GM18499 (cell line): ENCODE data around the gene DCAF8.

Experiments
- ATAC-seq: cut with Tn5 transposase; IDR thresholded peaks from one replicate; pipeline ENCODE4 v1.9.1; 2021; ENCODE audit warnings: moderate number of reproducible peaks; ENCODE audit not compliant: insufficient read depth, unreplicated experiment

The DCAF8 gene

GRCh38 chr1:160179336-160179735 lies 83.0 kb downstream of the DCAF8 start:
- no peak for ATAC-seq

GRCh38 chr1:160178731-160179130 lies 83.6 kb downstream of the DCAF8 start:
- ATAC-seq, result no peak

GRCh38 chr1:160177667-160178066 lies 84.7 kb downstream of the DCAF8 start:
- no peak for ATAC-seq

GRCh38 chr1:160177231-160177630 lies 85.1 kb downstream of the DCAF8 start:
- no peak for ATAC-seq

GRCh38 chr1:160171980-160172379 lies 90.4 kb downstream of the DCAF8 start:
- ATAC-seq, result no peak

GRCh38 chr1:160171354-160171753 lies 91.0 kb downstream of the DCAF8 start:
- no peak for ATAC-seq

GRCh38 chr1:160169553-160170399 lies 92.6 kb downstream of the DCAF8 start:
- no peak for ATAC-seq

GRCh38 chr1:160168609-160169369 lies 93.6 kb downstream of the DCAF8 start:
- ATAC-seq, result no peak

- ATAC-seq, result no peak
These were observed 94.3 kb downstream of the DCAF8 start for GRCh38 chr1:160168016-160168415.

GRCh38 chr1:160167580-160167979 lies 94.8 kb downstream of the DCAF8 start:
- ATAC-seq, result no peak

GRCh38 chr1:160167056-160167455 lies 95.3 kb downstream of the DCAF8 start:
- no peak for ATAC-seq

GRCh38 chr1:160166166-160166868 lies 96.0 kb downstream of the DCAF8 start:
- ATAC-seq, result no peak
